Activated naive CD4-positive, alpha-beta T cell treated with anti-CD3 and anti-CD28 coated beads, Interleukin-2, amount 50 U/mL, for 72 hours (primary cell): ENCODE results near the gene PASK. TPM values are rescaled to one million over a fixed set of nuclear protein-coding genes. Genes with fewer than 3 reads are reported as not detected.

Experiments
- ATAC-seq, 2 donors: fragments of 150-1000 bp; cut with Tn5 transposase; 2 replicates each; pipeline ENCODE4 v1.10.0; 2021; ENCODE audit warnings: mild to moderate bottlenecking in 2 of 2, moderate library complexity in 2 of 2
- DNase-seq, 2 donors: peaks; one replicate each; pipeline ENCODE4 v3.0.0; 2021 to 2022; ENCODE audit warnings: low spot score in 2 of 2
- H3K27ac Mint-ChIP-seq, 2 donors: one replicate each; pipeline ENCODE4 v1.8.0; 2022; ENCODE audit warnings: mild to moderate bottlenecking in 2 of 2, mixed read lengths in 2 of 2
- H3K36me3 Mint-ChIP-seq, 2 donors: one replicate each; pipeline ENCODE4 v1.8.0; 2022; ENCODE audit warnings: mixed read lengths in 2 of 2
- H3K9me3 Mint-ChIP-seq, 2 donors: one replicate each; pipeline ENCODE4 v1.8.0; 2022; ENCODE audit warnings: mixed read lengths in 2 of 2
- total RNA-seq, 2 donors: library from RNA; stranded (reverse); gene quantifications; one replicate each; pipeline ENCODE4 v1.2.3, GENCODE V29; 2022

Gene PASK
- total RNA-seq, 2 donors from 2014 or later = 67.6 to 95.3 TPM

GRCh38 chr2:241184901-241185300 lies 35.6 kb upstream of the PASK start:
- ATAC-seq (no peak), DNase-seq (no peak)
- no peaks in the 10 kb centered on the region for H3K9me3 Mint-ChIP-seq
- H3K27ac Mint-ChIP-seq = no peak overlapping the region
- H3K36me3 Mint-ChIP-seq = no peaks in the 10 kb centered on the region

GRCh38 chr2:241183221-241183620 lies 33.9 kb upstream of the PASK start:
- no peaks in the 10 kb centered on the region for H3K9me3 Mint-ChIP-seq
- ATAC-seq (no peak), DNase-seq (no peak)
- no peaks in the 10 kb centered on the region for H3K36me3 Mint-ChIP-seq
- peak overlapping the region in 1 of 2 donors; percentile 29 for H3K27ac Mint-ChIP-seq

GRCh38 chr2:241182531-241183133 lies 33.4 kb upstream of the PASK start:
- Mint-ChIP-seq H3K9me3 (no peaks in the 10 kb centered on the region), H3K27ac (no peak overlapping the region), H3K36me3 (no peaks in the 10 kb centered on the region)
- DNase-seq = no peak
- no peak for ATAC-seq

- no peak for ATAC-seq
- Mint-ChIP-seq H3K9me3 (no peaks in the 10 kb centered on the region), H3K27ac (no peak overlapping the region), H3K36me3 (no peaks in the 10 kb centered on the region)
- no peak for DNase-seq
Measured at GRCh38 chr2:241182126-241182525, 32.9 kb upstream of the PASK start.

- no peak for ATAC-seq
- no peak for DNase-seq
- Mint-ChIP-seq H3K9me3 (no peaks in the 10 kb centered on the region), H3K27ac (no peak overlapping the region), H3K36me3 (peaks cover 0 to under 1% of the 10 kb centered on the region in 2 donors)
Measured at GRCh38 chr2:241180495-241180894, 31.2 kb upstream of the PASK start.

GRCh38 chr2:241179899-241180298 lies 30.6 kb upstream of the PASK start:
- no peaks in the 10 kb centered on the region for H3K9me3 Mint-ChIP-seq
- peak overlapping the region in 1 of 2 donors; percentile 68 for H3K27ac Mint-ChIP-seq
- DNase-seq (no peak), ATAC-seq (peak; percentile 34 to 94)
- H3K36me3 Mint-ChIP-seq = peaks cover 6% of the 10 kb centered on the region in 2 donors

- no peak for ATAC-seq
- no peak for DNase-seq
- Mint-ChIP-seq H3K27ac (no peak overlapping the region), H3K9me3 (no peaks in the 10 kb centered on the region), H3K36me3 (peaks cover 6 to 11% of the 10 kb centered on the region in 2 donors)
Measured at GRCh38 chr2:241178961-241179360, 29.7 kb upstream of the PASK start.

GRCh38 chr2:241177526-241178334 lies 28.5 kb upstream of the PASK start:
- ATAC-seq = no peak
- H3K27ac Mint-ChIP-seq = peak overlapping the region in 1 of 2 donors; percentile 50
- no peaks in the 10 kb centered on the region for H3K9me3 Mint-ChIP-seq
- H3K36me3 Mint-ChIP-seq = peaks cover 6 to 20% of the 10 kb centered on the region in 2 donors
- DNase-seq = no peak

- peaks cover 5 to 10% of the 10 kb centered on the region in 2 donors for H3K9me3 Mint-ChIP-seq
- peak overlapping the region in 1 of 2 donors; percentile 51 for H3K27ac Mint-ChIP-seq
- DNase-seq = no peak
- ATAC-seq = no peak
- H3K36me3 Mint-ChIP-seq = peaks cover 30 to 53% of the 10 kb centered on the region in 2 donors
Measured at GRCh38 chr2:241173557-241173956, 24.3 kb upstream of the PASK start.

GRCh38 chr2:241168366-241168765 lies 19.1 kb upstream of the PASK start:
- Mint-ChIP-seq H3K36me3 (peaks cover 37 to 42% of the 10 kb centered on the region in 2 donors), H3K9me3 (peaks cover 5 to 10% of the 10 kb centered on the region in 2 donors), H3K27ac (peak overlapping the region in 1 of 2 donors; percentile 79)
- DNase-seq = no peak
- ATAC-seq = no peak

- H3K36me3 Mint-ChIP-seq = peaks cover 13 to 20% of the 10 kb centered on the region in 2 donors
- no peaks in the 10 kb centered on the region for H3K9me3 Mint-ChIP-seq
- H3K27ac Mint-ChIP-seq = no peak overlapping the region
- DNase-seq (no peak), ATAC-seq (peak in 1 of 2 donors; percentile 29)
Measured at GRCh38 chr2:241163601-241164118, 14.4 kb upstream of the PASK start.

GRCh38 chr2:241161646-241162281 lies 12.5 kb upstream of the PASK start:
- peaks cover 7 to 12% of the 10 kb centered on the region in 2 donors for H3K36me3 Mint-ChIP-seq
- peak overlapping the region in 1 of 2 donors; percentile 51 for H3K27ac Mint-ChIP-seq
- DNase-seq (no peak), ATAC-seq (no peak)
- no peaks in the 10 kb centered on the region for H3K9me3 Mint-ChIP-seq

- ATAC-seq (no peak), DNase-seq (no peak)
- Mint-ChIP-seq H3K9me3 (no peaks in the 10 kb centered on the region), H3K27ac (no peak overlapping the region), H3K36me3 (peaks cover 7% of the 10 kb centered on the region in 2 donors)
Measured at GRCh38 chr2:241160318-241160717, 11.0 kb upstream of the PASK start.

GRCh38 chr2:241159116-241159515 lies 9.8 kb upstream of the PASK start:
- DNase-seq (no peak), ATAC-seq (no peak)
- Mint-ChIP-seq H3K9me3 (no peaks in the 10 kb centered on the region), H3K36me3 (peaks cover 7% of the 10 kb centered on the region in 2 donors), H3K27ac (peak overlapping the region in 1 of 2 donors; percentile 77)

GRCh38 chr2:241158546-241158900 lies 9.3 kb upstream of the PASK start:
- no peaks in the 10 kb centered on the region for H3K9me3 Mint-ChIP-seq
- peaks cover 7 to 9% of the 10 kb centered on the region in 2 donors for H3K36me3 Mint-ChIP-seq
- no peak overlapping the region for H3K27ac Mint-ChIP-seq
- ATAC-seq (no peak), DNase-seq (no peak)

- no peak for DNase-seq
- peaks cover 7 to 15% of the 10 kb centered on the region in 2 donors for H3K36me3 Mint-ChIP-seq
- H3K27ac Mint-ChIP-seq = peak overlapping the region; percentile 23 to 48
Measured at GRCh38 chr2:241157841-241158545, 8.7 kb upstream of the PASK start.

More at GRCh38 chr2:241157841-241158545, 8.7 kb upstream of the PASK start:
- no peak for ATAC-seq
- H3K9me3 Mint-ChIP-seq = no peaks in the 10 kb centered on the region
